TTC549 (cell line): ENCODE results near the gene SLC16A5.
"Not testable (repeated sequence)": the region's sequence is repeated elsewhere in the genome, so short reads cannot be mapped to it uniquely, and the experiment has no call there.

Experiments
- FAIRE-seq: peaks from 2 replicates; lab custom pipeline; 2012; peaks lifted over from hg19 to GRCh38; lab: Jason Lieb, UNC

The SLC16A5 gene

DNA sequence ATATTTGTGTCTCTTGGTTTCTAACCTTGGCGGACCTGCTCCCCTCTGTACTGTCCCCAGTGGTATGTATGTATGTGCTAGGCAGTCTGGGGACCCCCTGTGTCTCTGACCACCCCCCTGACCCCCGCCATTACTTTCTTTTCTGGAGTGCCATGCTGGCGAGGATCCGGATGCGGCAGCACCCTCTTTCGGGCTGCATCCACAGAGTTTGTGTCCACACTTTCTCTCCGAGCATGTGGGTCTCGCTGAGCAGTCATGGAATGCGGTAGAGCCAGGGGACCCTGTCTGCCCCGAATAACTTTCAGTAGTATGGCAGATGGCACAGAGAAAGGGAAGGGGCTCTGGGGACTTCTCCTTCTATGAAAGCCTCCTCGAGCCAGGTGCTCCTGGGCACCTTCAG, 23.7 kb upstream of the SLC16A5 start:
- FAIRE-seq: no peak

DNA sequence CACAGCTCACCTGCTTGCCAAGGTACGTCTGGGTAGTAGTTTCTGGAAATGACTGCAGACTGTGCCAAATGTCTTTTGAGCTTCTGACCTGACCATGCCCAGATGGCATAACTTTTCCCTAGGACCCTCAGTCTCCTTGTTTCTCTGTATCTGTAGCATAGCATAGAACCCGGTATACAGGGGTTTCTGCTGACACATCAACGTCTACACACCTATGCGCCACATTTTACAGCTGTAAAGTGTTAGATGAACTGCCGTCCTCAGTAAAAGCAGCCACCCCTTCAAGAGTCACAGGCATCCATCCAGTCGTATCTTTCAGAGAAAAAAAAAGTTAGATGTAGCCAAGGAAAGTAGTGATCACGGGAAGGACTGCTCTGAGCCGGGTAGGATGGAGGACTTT, 23.3 kb upstream of the SLC16A5 start:
- FAIRE-seq: no peak

DNA sequence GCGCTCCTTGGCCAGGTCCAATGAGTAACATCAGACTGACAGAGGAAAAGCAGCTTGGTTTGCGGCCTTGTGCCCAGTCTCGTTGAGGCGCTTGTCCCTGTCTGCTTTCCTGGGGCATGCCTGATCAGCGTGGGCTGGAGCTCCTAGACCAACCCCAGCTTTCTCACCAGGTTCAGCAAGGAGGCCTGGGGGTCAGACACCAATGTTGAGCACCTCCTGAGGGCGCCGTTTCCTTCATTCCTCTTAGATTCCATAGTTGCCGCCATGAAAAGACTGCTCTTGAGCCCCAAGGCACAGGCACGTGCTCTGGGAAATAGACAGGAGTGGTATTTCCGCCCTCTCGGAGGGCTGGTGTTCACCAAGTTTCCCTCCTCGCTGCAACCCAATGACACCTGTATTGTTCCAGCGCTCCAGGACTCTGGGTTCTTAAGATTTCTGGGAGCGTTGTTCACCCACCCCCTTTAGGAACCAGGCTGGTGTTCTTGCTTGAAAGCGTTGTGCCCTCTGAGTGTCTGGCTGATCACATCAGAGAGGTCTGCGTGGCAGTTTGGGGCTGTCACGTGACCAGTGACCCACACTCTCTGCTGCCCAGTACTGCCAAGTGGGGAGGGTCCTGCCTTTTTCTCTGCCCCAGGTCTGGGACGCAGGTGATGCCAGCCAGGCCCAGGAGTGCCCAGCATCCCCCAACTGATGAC, 22.7 kb upstream of the SLC16A5 start:
- FAIRE-seq: no peak

DNA sequence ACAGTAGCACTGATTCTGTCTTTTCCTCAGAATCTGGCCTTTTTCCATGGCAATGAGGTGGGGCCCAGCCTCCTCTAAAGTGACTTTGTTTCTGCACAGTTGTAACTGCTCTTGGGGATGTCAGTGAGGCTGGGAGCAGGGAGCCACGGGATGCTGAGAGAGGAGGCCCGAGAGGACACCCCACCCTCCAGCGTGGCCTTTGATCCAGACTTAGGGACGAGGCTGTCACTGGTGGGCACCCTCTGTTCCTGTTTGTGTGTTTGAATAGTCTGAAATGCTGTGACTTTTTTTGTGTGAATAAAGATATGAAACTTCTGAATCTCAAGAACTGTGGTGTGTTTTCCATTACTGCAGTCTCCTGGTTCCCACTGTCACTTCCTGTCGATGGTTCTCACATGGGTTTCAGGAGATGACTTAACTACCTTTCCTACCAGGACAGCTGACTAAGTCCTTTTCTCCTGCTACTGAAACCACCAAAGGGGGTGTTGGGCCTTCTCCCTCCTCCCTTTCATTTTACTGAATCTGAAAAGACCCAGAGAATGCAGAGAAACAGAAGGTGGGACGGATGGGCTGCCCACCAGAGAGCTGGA, 22.1 kb upstream of the SLC16A5 start:
- no peak for FAIRE-seq

DNA sequence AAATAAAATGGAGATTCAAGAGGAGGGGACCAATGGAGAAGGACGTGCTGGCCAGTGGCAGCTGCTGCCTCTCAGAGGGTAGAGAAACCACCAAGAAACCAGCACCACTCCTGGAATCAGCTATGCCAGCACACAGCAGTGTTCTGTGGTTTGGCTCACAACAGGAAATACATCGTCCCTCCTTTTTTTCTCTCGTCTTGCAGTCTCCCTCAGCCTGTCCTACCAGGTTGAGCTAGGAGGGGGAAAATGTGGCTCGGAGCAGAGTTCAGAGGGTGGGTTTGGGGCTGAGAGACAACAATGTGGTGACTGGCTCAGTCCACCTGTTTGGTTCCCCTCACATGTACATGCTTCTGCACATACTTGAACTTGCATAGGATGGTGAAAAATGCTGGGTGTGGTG, 19.9 kb upstream of the SLC16A5 start:
- no peak for FAIRE-seq

DNA sequence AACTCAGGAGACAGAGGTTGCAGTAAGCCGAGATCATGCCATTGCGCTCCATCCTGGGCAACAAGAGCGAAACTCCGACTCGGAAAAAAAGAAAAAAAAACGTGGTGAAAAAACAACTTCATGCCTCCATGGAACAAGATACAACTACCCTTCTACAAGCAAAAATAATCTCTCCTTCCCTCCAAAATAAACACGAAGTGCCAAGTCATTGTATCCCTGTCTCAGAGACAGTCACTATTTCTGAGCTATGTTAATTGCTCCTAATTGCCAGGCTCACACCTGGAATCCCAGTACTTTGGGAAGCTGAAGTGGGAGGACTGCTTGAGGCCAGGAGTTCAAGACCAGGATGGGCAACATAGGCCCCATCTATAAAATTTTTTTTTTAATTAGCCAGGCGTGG, 19.0 kb upstream of the SLC16A5 start:
- FAIRE-seq: no peak

DNA sequence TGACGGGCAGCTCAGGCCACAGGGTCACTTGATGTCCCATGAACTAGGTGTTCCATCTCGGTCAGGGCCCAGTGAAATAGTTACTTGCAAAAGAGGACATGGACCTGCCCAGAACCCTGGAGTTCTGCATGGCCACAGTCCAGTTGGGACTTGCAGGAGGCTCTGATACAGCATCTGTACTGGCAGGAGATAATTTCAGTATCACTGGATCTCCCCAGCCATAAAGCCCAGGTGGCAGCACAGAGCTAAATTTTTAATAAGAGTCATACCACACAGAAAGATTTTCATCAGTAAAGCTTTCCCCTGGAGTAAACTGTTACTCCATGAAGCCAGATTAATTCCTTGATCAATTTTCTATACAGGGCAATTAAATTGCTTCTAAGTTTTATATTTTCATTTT, 18.0 kb upstream of the SLC16A5 start:
- no peak for FAIRE-seq

DNA sequence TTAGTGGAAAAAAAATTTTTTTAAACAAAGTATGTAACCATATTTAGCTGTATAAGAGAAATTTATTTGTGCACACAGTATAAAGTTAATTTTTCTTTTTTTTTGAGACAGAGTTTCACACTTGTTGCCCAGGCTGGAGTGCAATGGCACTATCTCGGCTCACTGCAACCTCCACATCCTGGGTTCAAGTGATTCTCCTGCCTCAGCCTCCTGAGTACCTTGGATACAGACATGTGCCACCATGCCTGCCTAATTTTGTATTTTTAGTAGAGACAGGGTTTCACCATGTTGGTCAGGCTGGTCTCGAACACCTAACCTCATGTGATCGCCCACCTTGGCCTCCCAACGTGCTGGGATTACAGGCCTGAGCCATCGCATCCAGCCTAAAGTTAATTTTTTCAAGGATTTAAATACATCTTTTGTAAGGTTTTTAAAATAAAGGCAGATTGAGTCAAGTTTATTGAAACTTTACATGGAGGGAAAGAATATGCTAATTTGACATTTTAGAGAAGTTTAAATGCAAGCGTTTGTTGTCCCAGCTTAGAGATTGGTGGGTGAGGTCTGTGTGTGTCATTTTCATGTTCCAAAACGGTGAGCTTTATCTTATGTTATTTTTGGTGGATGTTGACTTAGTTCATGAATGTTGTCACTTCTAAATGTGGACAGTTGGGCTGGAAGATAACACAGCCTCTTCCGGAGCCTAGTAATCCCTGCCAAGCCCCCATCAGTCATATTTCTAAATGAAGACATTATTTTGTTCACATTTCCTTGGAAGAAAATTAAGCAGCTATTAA, 16.1 kb upstream of the SLC16A5 start:
- FAIRE-seq: not testable (repeated sequence)

DNA sequence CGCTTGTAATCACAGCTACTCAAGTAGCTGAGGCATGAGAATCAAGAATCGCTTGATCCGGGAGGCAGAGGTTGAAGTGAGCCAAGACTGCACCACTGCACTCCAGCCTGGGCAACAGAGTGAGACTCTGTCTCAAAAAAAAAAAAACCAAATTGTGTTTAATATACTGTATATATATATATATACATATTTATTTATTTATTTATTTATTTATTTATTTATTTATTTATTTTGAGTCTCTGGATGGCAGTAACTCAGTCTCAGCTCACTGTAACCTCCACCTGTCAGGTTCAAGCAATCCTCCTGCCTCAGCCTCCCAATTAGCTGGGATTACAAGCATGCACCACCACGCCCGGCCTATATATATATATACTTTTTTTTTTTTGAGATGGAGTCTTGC, 14.8 kb upstream of the SLC16A5 start:
- not testable (repeated sequence) for FAIRE-seq

DNA sequence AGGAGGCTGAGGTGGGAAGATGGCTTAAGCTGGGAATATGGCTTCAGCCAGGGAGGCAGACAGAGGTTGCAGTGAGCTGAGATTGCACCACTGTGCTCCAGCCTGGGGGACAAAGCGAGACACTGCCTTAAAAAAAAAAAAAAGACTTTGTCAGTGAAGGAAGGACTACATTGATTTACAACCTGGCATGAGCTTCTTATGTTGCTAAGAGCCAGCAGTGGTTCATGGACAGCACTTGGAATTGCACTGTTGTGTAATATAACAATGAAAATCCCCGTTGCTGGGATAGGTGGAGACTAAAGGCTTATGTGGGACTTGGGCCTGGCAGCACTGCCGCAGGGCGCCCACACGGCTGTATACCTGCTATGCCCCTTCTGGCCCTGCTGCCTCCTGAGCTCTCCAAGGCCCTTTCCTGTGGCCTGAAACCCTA, 14.1 kb upstream of the SLC16A5 start:
- no peak for FAIRE-seq

DNA sequence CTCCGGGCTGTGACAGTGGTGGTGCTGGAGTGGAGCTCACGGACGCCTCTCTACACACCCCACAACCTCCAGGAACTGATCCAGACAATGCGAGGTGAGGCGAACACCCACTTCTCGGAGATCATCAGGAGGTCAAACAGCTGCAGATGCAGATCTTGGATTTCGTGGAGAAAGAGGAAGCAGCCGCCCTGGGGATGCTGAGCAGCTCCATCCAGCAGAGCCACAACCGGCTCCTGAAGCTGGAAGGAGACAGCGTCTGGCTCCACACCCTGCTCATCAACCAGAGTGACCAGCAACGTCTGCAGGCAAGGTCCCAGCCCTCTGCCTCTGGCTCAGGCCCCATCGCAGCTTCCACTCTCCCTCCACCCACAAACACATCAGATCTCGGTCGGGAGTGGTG, 13.2 kb upstream of the SLC16A5 start:
- no peak for FAIRE-seq

DNA sequence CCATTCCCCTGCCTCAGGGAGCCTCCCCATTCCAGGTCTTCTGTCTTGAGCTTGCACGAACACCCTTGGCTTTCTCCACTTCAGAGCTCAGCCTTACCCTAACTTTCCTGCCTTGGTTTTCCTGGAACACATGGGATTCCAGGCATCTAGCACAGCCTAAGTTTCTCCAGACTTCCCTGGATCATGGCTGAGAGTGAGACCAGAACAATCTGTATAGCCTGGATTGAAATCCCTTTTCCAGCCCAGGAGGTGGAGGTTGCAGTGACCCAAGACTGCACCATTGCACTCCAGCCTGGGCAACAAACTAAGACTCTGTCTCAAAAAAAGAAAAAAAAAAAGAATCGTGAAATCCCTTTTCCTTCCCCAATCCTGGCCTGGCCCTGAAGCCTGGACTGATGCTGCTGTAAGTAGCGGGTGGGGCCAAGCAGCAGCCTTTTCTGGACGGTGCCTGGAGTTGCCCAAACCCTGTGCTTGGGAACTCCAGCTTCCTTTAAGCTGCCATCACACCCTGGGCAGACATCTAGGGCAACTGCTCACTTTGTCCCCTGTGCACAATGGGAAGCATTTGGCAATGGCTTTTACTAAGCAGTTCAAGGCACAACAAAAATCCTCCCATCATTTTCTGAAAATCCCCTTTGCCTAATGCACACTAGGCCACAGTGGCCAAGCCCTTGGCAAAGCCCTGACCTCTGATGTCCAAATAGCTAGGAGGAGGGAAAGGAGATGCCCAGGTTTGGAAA, 12.0 kb upstream of the SLC16A5 start:
- no peak for FAIRE-seq

DNA sequence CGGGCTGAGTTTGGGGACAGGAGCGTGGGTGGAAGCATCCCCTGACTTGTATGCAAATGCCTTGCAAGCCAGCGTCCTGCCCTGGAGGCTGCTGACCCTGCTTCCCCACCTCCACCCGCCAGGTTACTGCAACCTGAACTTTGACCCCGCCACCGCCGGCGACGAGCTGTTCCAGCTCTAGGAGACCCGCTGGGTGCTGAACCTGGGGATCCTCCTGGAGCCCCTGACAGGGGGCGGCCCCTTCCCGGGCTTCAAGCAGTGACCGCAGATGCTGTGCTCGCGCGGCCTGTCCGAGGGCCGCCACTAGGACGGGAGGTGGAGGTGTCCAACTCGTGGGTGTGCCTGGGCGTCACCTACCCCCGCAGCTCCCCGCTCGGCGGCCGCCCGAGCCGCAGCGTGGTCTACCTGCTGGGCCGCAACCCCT, 10.7 kb upstream of the SLC16A5 start:
- FAIRE-seq: no peak

DNA sequence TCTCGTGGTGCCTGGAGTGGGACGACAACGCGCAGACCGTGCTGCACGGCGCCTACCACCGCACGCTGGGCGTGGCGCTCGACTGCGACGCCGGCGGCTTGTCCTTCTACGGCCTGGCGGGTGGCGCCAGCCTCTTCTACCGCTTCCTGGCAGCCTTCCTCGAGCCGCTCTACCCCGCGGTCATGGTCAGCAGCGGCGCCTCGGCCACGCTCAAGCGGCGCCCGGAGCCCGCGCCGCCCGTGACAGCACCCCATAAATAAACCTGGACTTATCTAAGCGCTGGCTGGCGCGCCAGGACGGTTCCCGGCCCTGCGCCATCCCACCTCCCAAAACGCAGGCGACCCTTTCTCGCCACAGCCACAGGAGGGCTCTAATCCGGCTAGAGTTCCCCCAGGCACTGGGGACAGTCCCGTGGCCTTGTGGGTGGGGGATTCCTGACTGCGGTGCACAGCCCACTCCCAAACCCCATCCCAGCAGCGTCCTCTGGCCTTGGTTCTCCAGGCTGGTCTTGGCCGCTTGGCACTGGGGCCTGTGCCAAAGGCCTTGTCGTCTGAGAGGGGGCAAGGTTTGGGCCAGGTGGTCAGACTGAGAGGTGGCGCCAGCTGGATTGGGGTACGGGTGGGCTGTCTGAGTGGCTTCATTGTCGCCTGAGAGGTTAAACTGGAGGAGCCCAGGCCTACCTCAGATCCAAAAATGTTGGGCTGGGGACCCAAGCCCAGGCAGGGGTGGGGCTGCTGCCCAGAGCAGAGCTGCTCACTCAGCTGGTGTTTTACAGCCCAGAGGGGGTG, 10.1 kb upstream of the SLC16A5 start:
- no peak for FAIRE-seq

DNA sequence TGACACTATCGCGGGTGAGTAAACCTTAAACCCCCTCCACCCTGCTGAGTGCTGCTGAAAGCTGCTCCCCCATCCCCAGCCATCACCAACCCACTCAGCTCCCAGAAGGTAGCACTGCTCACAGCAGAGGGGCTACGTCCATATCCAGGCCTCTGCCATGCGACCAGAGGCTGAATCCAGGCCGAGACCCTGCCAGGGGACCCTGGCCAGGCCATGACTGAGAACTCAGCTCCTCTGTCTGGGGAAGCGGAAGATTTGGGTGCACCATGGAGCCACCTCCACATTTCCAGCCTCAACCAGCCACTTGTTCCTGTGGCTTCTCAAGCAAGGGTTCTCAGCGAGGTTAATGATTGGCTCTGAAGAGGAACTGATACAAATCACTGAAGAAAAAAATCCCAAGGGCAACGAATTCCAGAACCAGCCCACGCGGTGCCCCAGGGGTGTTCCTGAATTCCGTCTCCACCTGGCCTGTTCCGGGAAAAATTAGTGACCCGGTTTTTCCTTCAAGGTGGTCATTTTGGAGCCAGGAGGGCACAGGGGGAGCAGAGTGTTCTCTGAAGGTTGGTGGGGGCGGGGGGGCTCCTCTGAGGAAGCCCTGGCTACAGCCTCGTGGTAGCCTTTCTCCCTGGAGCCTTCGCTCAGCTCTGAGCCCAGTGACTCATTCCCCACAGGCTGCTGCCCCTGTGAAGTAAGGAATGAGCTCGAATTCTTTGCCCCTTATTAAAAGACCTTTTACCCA, 9.3 kb upstream of the SLC16A5 start:
- FAIRE-seq: no peak

DNA sequence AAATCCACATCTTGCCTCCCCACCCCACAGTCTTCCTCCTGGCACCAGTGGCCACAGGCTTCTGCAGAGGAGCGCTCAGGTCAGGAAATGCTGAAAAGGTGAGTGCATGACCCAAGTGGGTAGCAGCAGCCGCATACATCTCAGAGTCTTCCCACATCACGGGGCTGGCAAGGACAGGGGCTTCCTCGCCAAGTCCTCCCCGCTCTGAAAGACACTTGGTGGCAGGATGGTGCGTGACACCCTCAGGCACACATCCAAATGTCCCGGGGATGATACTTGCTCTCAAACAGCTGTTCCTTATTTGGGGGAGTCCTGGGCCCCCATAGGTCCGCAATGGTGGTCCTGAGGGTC, 8.8 kb upstream of the SLC16A5 start:
- FAIRE-seq: no peak

DNA sequence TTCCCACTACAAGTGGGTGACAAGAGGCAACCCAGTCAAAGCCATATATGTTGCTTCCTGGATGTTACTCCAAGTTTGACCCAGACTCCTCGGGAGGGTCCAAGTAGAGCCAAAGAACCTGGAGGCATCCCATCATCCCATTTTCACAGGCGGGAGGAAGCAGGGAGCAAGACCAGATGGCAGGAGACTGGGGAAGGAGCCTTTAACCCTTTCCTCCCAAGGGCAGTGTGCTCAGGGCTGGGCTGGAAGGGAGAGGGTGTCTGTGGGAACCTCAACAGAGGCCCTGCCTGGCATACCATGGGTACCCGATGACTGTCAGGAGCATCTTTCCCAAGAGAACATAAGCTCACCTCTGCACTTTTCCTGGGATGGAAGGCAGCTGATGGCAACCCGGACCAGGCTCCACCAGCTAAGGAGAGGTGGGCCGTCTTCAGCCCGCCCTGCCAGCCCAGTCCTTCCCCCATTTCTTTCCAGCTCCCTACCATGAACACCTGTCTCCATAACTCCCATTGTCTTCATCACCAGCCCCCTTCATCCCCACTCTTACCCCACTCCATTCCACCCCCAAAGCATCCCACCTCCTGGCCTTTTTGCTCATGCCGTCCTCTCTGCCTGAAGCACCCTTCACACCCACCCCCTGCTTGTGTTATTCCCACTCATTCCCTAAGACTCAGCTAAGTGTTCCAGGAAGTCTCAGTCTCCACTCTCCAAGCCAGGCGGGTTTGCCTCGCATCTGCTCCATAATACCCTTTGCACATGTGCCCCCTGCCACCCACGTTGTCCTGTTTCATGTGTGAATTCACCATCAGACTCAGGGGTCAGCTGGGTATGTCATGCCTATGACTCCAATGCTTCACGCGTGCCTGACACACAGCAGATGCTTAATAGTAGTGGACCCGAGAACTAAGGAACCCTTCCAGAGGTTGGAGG, 5.9 kb upstream of the SLC16A5 start:
- no peak for FAIRE-seq

DNA sequence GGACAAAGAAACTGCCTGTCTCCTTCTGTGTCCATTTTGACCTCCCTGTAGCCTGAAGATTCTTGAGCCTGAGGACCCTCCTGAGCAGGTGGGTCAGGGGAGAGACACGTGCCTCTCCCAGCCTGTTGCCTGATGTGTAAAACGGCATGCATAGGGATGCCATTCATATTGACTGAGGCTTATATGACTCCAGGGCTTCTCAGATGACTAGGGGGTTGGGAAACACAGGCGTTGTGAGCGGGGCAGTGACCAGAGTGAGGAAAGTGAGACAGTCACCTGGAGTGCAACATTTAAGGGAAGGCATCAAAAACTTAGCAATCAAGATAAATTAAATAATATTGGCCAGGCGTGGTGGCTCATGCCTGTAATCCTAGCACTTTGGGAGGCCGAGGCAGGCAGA, 5.1 kb upstream of the SLC16A5 start:
- FAIRE-seq: no peak

DNA sequence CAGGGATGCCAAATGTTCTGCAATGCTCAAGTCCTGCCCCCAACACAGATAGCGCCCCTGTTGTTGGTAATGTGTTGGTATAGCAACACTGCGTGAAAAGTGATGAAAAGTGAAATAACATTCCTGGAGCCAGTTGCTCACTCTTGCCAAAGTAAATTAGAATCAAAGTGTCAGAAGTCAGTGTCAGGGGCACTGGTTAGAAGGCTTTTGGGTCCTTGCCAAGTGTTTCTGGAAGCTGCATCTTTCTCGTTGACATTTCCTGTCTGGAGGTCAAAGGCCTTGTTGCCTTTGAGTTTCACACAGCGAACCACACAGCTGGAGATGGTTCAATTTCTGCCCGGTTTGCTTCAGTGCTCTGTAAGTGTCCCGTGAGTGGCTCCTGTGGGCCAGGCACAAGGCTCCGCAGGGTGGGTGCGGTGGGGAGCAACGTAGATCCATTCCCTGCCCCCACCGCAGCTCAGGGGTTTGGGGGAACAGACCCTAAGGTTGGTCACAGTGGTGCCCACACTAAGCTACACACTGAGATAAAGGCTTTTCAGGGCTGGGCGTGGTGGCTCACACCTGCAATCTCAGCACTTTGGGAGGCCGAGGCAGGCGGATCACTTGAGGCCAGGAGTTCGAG, 3.6 kb upstream of the SLC16A5 start:
- FAIRE-seq: no peak
